Loucy (cell line): ENCODE measurements around the gene MTX3.

Experiments used
- EZH2phosphoT487 ChIP-seq: fragments of 200-600 bp; IDR thresholded peaks from 2 replicates; pipeline ENCODE4 v1.6.1; 2018; ENCODE audit warnings: antibody characterized with exemption, mild to moderate bottlenecking, moderate library complexity, borderline replicate concordance
- TF ChIP-seq, protein P1 (sequence below): fragments of 200-600 bp; sonication (generic); conservative IDR thresholded peaks from 2 replicates; pipeline ENCODE4 v1.5.1; 2014; ENCODE audit warnings: mild to moderate bottlenecking, antibody characterized with exemption, low read length

DNA sequence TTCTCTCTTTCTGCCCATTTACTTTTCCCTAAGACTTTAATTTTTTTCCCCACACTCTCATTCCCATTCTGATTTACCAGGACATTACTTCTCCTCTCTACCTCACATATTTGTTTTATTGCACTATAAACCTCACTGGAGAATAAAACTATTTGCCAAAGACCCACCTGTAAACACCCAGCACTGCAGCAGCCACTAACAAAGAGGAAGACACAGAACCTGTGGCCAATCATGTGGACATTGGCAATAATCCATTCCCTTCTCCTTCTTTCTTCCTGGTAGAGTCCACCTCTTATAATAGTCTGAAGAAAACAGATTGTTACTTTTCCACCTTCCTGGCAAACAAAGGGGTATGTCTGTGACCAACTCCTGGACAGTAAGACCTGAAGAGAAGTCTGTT, 35.8 kb upstream of the MTX3 start:
- TF ChIP-seq, protein P1, sequence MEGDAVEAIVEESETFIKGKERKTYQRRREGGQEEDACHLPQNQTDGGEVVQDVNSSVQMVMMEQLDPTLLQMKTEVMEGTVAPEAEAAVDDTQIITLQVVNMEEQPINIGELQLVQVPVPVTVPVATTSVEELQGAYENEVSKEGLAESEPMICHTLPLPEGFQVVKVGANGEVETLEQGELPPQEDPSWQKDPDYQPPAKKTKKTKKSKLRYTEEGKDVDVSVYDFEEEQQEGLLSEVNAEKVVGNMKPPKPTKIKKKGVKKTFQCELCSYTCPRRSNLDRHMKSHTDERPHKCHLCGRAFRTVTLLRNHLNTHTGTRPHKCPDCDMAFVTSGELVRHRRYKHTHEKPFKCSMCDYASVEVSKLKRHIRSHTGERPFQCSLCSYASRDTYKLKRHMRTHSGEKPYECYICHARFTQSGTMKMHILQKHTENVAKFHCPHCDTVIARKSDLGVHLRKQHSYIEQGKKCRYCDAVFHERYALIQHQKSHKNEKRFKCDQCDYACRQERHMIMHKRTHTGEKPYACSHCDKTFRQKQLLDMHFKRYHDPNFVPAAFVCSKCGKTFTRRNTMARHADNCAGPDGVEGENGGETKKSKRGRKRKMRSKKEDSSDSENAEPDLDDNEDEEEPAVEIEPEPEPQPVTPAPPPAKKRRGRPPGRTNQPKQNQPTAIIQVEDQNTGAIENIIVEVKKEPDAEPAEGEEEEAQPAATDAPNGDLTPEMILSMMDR: no peak
- TF ChIP-seq EZH2phosphoT487: no peak
